Endothelial cell (in vitro differentiated cells): ENCODE data around the gene NPRL2. TPM values are rescaled to one million over a fixed set of nuclear protein-coding genes. Genes with fewer than 3 reads are reported as not detected.
"Not testable (repeated sequence)": the region's sequence is repeated elsewhere in the genome, so short reads cannot be mapped to it uniquely, and the experiment has no call there.

Experiments used
- DNase-seq: peaks from one replicate; pipeline ENCODE4 v3.0.0; 2021; ENCODE audit warnings: low spot score
- H3K27ac Mint-ChIP-seq: one replicate; pipeline ENCODE4 v1.8.0; 2021; ENCODE audit warnings: mixed read lengths, inconsistent platforms; ENCODE audit not compliant: unreplicated experiment
- H3K27me3 Mint-ChIP-seq: one replicate; pipeline ENCODE4 v1.8.0; 2021; ENCODE audit warnings: mild to moderate bottlenecking, moderate library complexity, mixed read lengths, inconsistent platforms; ENCODE audit not compliant: unreplicated experiment
- H3K36me3 Mint-ChIP-seq: one replicate; pipeline ENCODE4 v1.8.0; 2021; ENCODE audit warnings: mild to moderate bottlenecking, low read depth, mixed read lengths, inconsistent platforms; ENCODE audit not compliant: unreplicated experiment
- H3K4me1 Mint-ChIP-seq: one replicate; pipeline ENCODE4 v1.8.0; 2021; ENCODE audit warnings: mild to moderate bottlenecking, mixed read lengths, inconsistent platforms; ENCODE audit not compliant: unreplicated experiment
- H3K4me3 Mint-ChIP-seq: one replicate; pipeline ENCODE4 v1.8.0; 2021; ENCODE audit warnings: mild to moderate bottlenecking, mixed read lengths, inconsistent platforms; ENCODE audit not compliant: unreplicated experiment
- H3K9me3 Mint-ChIP-seq: one replicate; pipeline ENCODE4 v1.8.0; 2021; ENCODE audit warnings: mixed read lengths, inconsistent platforms; ENCODE audit not compliant: unreplicated experiment
- total RNA-seq: library from RNA; stranded (reverse); fragmentation: NEBNext Ultra II Directional; extraction: Animal tissue kit (Norgen Biotek cat#: 25700); gene quantifications from one replicate; pipeline ENCODE4 v1.2.1, GENCODE V29; 2021; ENCODE audit not compliant: unreplicated experiment
- TF ChIP-seq, protein P1 (sequence below): fragments of 200-600 bp; sonication (generic); IDR thresholded peaks from one replicate; pipeline ENCODE4 v1.5.0; 2021; ENCODE audit warnings: antibody characterized with exemption; ENCODE audit not compliant: unreplicated experiment

Gene NPRL2
- total RNA-seq, 1 donor from 2014 or later = 18.0 TPM

DNA sequence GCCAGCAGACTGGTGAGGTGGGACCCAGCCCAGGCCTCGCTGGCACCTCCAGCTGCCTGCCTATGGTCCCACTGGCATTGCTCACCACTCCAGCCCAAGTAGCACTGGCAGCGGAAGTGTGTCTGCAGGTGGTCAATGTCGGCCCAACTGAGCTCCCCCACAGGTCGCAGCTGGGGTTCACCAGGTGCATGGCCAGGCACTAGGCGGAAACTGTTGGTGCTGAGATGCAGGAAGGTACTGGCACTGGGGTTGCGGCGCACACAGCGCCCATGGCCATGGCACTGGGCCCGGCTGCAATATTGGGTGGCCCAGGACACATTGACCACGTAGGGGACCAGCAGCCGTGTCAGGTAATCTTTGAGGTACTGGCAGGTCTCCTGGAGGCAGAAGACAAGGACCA is 32.4 kb downstream of the NPRL2 start:
- peaks cover 24% of the 10 kb centered on the region for H3K27me3 Mint-ChIP-seq
- H3K36me3 Mint-ChIP-seq = peaks cover 44% of the 10 kb centered on the region
- TF ChIP-seq, protein P1, sequence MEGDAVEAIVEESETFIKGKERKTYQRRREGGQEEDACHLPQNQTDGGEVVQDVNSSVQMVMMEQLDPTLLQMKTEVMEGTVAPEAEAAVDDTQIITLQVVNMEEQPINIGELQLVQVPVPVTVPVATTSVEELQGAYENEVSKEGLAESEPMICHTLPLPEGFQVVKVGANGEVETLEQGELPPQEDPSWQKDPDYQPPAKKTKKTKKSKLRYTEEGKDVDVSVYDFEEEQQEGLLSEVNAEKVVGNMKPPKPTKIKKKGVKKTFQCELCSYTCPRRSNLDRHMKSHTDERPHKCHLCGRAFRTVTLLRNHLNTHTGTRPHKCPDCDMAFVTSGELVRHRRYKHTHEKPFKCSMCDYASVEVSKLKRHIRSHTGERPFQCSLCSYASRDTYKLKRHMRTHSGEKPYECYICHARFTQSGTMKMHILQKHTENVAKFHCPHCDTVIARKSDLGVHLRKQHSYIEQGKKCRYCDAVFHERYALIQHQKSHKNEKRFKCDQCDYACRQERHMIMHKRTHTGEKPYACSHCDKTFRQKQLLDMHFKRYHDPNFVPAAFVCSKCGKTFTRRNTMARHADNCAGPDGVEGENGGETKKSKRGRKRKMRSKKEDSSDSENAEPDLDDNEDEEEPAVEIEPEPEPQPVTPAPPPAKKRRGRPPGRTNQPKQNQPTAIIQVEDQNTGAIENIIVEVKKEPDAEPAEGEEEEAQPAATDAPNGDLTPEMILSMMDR = no peak
- peak overlapping the region; percentile 70 for H3K27ac Mint-ChIP-seq
- peaks cover 43% of the 10 kb centered on the region for H3K4me1 Mint-ChIP-seq
- H3K9me3 Mint-ChIP-seq = no peaks in the 10 kb centered on the region
- H3K4me3 Mint-ChIP-seq = peak overlapping the region; percentile 96
- DNase-seq = no peak

DNA sequence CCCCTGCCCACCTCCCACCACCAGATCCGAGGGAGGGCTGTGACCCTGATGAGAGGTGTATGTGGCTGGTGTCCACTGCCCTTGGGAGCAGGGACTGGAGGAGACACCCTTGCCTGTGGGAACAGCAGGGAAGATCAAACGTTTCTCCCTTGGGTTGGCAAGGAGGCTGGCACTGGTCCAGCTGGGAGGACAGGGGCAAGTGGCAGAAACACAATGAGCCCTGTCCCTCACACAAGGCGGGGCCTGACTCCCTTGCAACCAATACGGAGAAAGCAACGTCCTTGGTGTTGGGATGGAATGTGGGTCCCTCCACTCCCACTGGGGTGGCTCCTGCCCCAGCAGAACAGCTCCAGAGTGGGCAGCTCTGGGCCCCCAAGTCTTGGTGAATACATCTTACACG is 33.3 kb downstream of the NPRL2 start:
- H3K4me1 Mint-ChIP-seq = peaks cover 41% of the 10 kb centered on the region
- no peak for DNase-seq
- no peak overlapping the region for H3K4me3 Mint-ChIP-seq
- TF ChIP-seq, protein P1 = no peak
- H3K9me3 Mint-ChIP-seq = no peaks in the 10 kb centered on the region
- H3K27ac Mint-ChIP-seq = no peak overlapping the region
- H3K36me3 Mint-ChIP-seq = peaks cover 44% of the 10 kb centered on the region
- H3K27me3 Mint-ChIP-seq = peaks cover 22% of the 10 kb centered on the region

DNA sequence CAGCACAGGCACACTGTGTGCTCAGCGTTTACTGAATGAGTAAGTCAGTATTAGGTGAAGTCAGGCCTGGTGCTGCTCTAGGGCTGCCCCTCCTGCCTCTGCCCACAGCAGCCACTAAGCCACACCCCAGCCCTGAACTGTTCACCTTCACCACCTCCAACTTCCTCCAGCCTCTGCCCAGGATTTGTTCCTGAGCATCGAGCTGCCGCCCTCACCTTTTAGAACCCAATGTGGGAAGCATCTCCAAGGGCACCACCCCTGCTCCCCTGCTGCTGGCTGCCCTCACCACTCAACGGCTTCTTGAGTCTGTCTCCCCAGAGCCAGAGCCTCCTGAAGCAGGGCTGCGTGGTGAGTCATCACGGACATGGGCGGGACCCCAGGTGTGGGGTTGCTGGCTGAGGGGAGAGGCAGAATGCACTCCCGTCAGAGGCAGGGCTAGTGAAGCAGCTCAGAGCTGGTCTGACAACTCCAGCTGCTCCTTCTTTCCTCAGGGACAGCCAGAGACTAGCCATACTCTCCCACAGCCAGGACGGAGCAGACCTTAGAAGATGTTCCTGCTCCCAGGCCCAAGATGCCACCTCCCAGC is 33.8 kb downstream of the NPRL2 start:
- TF ChIP-seq, protein P1 = no peak
- H3K9me3 Mint-ChIP-seq = no peaks in the 10 kb centered on the region
- peaks cover 41% of the 10 kb centered on the region for H3K4me1 Mint-ChIP-seq
- peak overlapping the region; percentile 32 for H3K4me3 Mint-ChIP-seq
- DNase-seq = no peak
- H3K27ac Mint-ChIP-seq = no peak overlapping the region
- peaks cover 44% of the 10 kb centered on the region for H3K36me3 Mint-ChIP-seq
- peaks cover 22% of the 10 kb centered on the region for H3K27me3 Mint-ChIP-seq

DNA sequence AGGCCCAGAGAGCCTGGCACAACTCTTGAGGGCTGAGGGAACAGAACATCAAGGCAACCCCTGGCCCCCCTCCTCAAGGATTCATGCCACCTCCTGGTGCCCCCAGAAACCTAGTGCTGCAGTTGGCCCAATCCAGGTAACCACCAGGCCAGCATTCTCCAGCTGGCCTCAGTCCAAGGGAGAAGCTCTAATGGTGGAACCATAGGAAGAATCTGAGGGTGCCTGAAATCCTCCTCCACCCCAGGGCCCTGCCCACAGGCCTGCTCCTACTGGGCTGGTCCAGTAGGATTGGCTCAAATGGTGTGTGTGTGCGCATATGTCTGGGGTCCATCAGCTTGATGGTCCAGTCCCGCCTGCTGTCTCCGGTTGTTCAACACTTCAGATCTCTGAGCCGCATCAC is 35.8 kb downstream of the NPRL2 start:
- TF ChIP-seq, protein P1 = no peak
- H3K27me3 Mint-ChIP-seq = peaks cover 14% of the 10 kb centered on the region
- peaks cover 31% of the 10 kb centered on the region for H3K4me1 Mint-ChIP-seq
- DNase-seq = no peak
- peak overlapping the region; percentile 7 for H3K27ac Mint-ChIP-seq
- H3K4me3 Mint-ChIP-seq = peak overlapping the region; percentile 38
- no peaks in the 10 kb centered on the region for H3K9me3 Mint-ChIP-seq
- peaks cover 41% of the 10 kb centered on the region for H3K36me3 Mint-ChIP-seq

DNA sequence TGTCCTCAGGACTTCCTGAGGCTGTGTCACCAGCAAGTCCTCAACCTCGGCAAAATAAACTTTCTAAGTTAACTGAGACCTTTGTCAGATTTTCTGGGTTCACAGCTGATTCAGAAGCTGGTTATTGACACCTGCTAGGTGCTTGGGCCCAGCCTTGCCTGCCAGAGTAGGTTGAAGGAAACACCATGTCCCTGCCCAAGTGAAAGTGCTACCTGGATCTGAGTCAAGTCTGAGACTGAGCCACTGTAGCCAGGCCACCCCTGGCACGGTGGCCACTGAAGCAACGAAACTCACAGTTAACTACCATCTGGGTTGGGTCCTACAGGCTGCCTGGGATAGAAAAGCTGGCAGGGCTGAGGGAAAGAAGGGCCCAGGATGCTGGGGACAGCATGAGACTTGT is 36.2 kb downstream of the NPRL2 start:
- DNase-seq = no peak
- TF ChIP-seq, protein P1 = no peak
- H3K4me3 Mint-ChIP-seq = peak overlapping the region; percentile 81
- peak overlapping the region; percentile 50 for H3K27ac Mint-ChIP-seq
- peaks cover 9% of the 10 kb centered on the region for H3K27me3 Mint-ChIP-seq
- H3K9me3 Mint-ChIP-seq = no peaks in the 10 kb centered on the region
- peaks cover 27% of the 10 kb centered on the region for H3K4me1 Mint-ChIP-seq
- peaks cover 39% of the 10 kb centered on the region for H3K36me3 Mint-ChIP-seq

DNA sequence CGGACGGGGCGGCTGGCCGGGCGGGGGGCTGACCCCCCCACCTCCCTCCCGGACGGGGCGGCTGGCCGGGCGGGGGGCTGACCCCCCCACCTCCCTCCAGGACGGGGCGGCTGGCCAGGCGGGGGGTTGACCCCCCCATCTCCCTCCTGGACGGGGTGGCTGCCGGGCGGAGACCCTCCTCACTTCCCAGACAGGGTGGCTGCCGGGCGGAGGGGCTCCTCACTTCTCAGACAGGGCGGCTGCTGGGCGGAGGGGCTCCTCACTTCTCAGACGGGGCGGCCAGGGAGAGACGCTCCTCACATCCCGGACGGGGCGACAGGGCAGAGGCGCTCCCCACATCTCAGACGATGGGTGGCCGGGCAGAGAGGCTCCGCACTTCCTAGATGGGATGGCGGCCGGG is 38.5 kb downstream of the NPRL2 start:
- not testable (repeated sequence) for H3K9me3 Mint-ChIP-seq, DNase-seq, H3K4me3 Mint-ChIP-seq, H3K27me3 Mint-ChIP-seq, H3K27ac Mint-ChIP-seq
- Mint-ChIP-seq H3K36me3 (peaks cover 28% of the 10 kb centered on the region), H3K4me1 (peaks cover 16% of the 10 kb centered on the region)
